ENCODE measurements around the gene ADAMTSL3. TPM values are rescaled to one million over a fixed set of nuclear protein-coding genes. Genes with fewer than 3 reads are reported as not detected.

Gene ADAMTSL3
- total RNA-seq, 3 donors from 2014 or later (not counting 1 experiment from before 2014, with no cell fraction given): 0.14 to 0.43 (median 0.25) TPM

DNA sequence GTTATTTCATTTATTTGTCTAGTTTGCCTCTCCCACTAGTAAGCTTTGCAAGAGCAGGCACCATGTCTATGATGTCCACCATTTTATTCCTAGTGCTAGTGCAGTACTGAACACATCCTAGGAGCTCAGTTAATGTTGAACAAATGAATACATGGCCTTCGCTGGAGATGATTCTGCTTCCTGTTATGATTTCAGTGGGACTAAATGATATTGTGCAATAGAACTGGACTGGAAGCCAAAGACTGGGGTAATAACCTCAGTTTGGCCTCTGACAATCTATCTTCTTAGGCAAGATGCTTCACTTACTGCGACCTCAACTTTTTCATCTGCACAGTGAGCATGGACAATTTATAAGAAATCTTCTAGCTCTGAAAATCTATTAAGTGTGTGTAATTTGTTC is 191.3 kb downstream of the ADAMTSL3 start:
- H3K36me3 ChIP-seq (ENCODE audit: control insufficient read depth, insufficient read depth, low read length): no peaks in the 10 kb centered on the region
- intact Hi-C loops (cut with micrococcal nuclease): no loop called here

DNA sequence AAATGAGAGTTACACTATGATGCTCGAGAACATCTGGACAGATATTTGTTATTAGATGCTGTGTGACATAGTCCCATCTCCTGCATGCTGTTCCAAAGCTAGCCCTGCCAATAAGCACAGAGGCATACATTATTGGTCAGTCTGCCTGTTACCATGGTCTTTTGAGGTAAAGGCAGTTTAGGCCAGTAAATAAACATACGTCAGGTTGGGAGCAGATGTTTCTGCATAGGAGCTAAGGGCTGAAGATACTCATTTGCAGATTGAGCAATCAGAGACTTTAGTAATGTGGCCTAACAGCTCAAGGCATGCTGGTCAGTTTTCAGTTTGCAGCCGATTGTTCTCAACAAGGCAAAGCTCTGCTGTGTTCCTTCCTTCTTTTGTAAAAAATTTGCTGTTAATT is 192.9 kb downstream of the ADAMTSL3 start:
- H3K27ac Mint-ChIP-seq: no peak overlapping the region

More for the DNA sequence above, 191.3 kb downstream of the ADAMTSL3 start:
- Mint-ChIP-seq H3K4me1 (no peaks in the 10 kb centered on the region), H3K27ac (no peak overlapping the region), H3K27me3 (ENCODE audit: low read depth in 2 of 2) (no peaks in the 10 kb centered on the region), H3K36me3 (no peaks in the 10 kb centered on the region), H3K9me3 (no peaks in the 10 kb centered on the region), H3K4me3 (no peak overlapping the region)
- H3K27me3 ChIP-seq (ENCODE audit: control insufficient read depth, insufficient read depth, low read length): no peaks in the 10 kb centered on the region
- WGBS (ENCODE audit: insufficient coverage): 100% methylated on average over 1 of the region's 2 CpGs
- no peak overlapping the region for H3K4me3 ChIP-seq (ENCODE audit: low read length)
- DNase-seq: no peak
- TF ChIP-seq, protein P1, sequence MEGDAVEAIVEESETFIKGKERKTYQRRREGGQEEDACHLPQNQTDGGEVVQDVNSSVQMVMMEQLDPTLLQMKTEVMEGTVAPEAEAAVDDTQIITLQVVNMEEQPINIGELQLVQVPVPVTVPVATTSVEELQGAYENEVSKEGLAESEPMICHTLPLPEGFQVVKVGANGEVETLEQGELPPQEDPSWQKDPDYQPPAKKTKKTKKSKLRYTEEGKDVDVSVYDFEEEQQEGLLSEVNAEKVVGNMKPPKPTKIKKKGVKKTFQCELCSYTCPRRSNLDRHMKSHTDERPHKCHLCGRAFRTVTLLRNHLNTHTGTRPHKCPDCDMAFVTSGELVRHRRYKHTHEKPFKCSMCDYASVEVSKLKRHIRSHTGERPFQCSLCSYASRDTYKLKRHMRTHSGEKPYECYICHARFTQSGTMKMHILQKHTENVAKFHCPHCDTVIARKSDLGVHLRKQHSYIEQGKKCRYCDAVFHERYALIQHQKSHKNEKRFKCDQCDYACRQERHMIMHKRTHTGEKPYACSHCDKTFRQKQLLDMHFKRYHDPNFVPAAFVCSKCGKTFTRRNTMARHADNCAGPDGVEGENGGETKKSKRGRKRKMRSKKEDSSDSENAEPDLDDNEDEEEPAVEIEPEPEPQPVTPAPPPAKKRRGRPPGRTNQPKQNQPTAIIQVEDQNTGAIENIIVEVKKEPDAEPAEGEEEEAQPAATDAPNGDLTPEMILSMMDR (IDR thresholded peaks at IDR 0.05): no peak
- no peak for ATAC-seq
- no peak overlapping the region for H3K27ac ChIP-seq (ENCODE audit: low read length)
- H3K4me1 ChIP-seq (ENCODE audit: control insufficient read depth, insufficient read depth, low read length): no peaks in the 10 kb centered on the region
- H3K9me3 ChIP-seq (ENCODE audit: control insufficient read depth, insufficient read depth, low read length): no peaks in the 10 kb centered on the region

DNA sequence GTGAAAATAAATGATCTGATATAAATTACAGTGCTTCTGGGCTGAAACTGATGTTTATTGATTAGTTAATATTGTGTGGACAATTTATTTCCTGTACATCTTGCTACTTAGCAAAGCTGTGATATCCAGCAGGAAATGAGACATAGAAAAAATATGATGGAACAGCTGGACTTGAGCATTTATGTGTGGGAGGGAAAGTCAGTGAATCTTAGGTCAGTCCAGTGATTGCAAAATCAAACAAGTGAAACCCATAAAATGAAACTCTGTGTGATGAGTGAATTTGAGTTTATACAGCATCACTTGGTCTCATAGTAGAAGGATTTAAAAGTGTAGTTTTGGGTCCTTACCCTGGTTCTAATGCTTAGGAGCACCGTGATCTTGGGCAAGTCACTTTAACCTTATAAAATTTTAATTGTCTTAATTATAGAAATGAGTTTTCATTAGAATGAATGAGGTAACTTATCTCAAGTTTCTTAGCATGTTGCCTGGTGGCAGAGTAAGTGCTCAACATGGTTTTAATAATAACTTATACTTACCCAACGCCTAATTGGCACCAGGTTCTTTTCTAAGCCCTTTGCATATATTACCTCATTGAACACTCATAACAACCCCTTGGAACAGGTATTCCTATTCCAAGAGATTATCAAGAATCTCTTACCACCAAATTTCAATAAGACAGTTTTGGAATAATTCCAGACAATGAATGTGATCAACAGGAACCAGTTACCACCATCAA is 194.6 kb downstream of the ADAMTSL3 start:
- Mint-ChIP-seq H3K4me3 (no peak overlapping the region), H3K27ac (no peak overlapping the region), H3K9me3 (no peaks in the 10 kb centered on the region), H3K4me1 (no peaks in the 10 kb centered on the region), H3K27me3 (ENCODE audit: low read depth in 2 of 2) (no peaks in the 10 kb centered on the region), H3K36me3 (no peaks in the 10 kb centered on the region)
- H3K27me3 ChIP-seq (ENCODE audit: control insufficient read depth, insufficient read depth, low read length): no peaks in the 10 kb centered on the region
- no peaks in the 10 kb centered on the region for H3K4me1 ChIP-seq (ENCODE audit: control insufficient read depth, insufficient read depth, low read length)
- intact Hi-C loops (cut with micrococcal nuclease): no loop called here
- ATAC-seq (no peak), DNase-seq (no peak)
- 64% methylated on average over 1 of the region's 2 CpGs for WGBS (ENCODE audit: insufficient coverage)
- no peaks in the 10 kb centered on the region for H3K9me3 ChIP-seq (ENCODE audit: control insufficient read depth, insufficient read depth, low read length)
- no peaks in the 10 kb centered on the region for H3K36me3 ChIP-seq (ENCODE audit: control insufficient read depth, insufficient read depth, low read length)
- TF ChIP-seq, protein P1 (IDR thresholded peaks at IDR 0.05): no peak
- H3K27ac ChIP-seq (ENCODE audit: low read length): no peak overlapping the region
- no peak overlapping the region for H3K4me3 ChIP-seq (ENCODE audit: low read length)

More for the DNA sequence above, 192.9 kb downstream of the ADAMTSL3 start:
- Mint-ChIP-seq H3K4me3 (no peak overlapping the region), H3K9me3 (no peaks in the 10 kb centered on the region), H3K4me1 (no peaks in the 10 kb centered on the region), H3K27me3 (ENCODE audit: low read depth in 2 of 2) (no peaks in the 10 kb centered on the region), H3K36me3 (no peaks in the 10 kb centered on the region)
- H3K36me3 ChIP-seq (ENCODE audit: control insufficient read depth, insufficient read depth, low read length): no peaks in the 10 kb centered on the region
- TF ChIP-seq, protein P1 (IDR thresholded peaks at IDR 0.05): no peak
- no peaks in the 10 kb centered on the region for H3K27me3 ChIP-seq (ENCODE audit: control insufficient read depth, insufficient read depth, low read length)
- WGBS (ENCODE audit: insufficient coverage): 85% methylated on average over 3 of the region's 3 CpGs
- H3K27ac ChIP-seq (ENCODE audit: low read length): no peak overlapping the region
- H3K4me3 ChIP-seq (ENCODE audit: low read length): no peak overlapping the region
- no peaks in the 10 kb centered on the region for H3K4me1 ChIP-seq (ENCODE audit: control insufficient read depth, insufficient read depth, low read length)
- intact Hi-C loops (cut with micrococcal nuclease): no loop called here
- no peak for DNase-seq
- no peak for ATAC-seq
- H3K9me3 ChIP-seq (ENCODE audit: control insufficient read depth, insufficient read depth, low read length): no peaks in the 10 kb centered on the region

DNA sequence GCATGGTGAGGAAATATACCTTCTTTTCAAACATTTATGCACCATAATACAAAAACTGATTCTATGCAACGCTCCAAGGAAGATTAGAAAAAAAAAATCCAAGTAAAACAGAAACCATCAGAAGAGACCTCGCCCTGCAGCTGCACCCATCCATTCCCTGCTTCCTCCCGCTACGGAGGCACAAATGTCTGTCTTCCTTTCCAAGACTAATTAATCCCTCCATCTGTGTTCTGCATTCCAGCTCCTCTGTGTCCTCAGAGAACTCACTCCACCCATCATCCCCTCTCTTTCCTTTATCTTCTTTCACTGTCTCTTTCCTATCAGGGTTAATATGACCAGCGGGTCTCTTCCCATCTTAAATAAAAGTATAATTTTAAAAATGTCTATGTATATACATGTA is 196.1 kb downstream of the ADAMTSL3 start:
- TF ChIP-seq, protein P1 (IDR thresholded peaks at IDR 0.05): no peak
- H3K9me3 Mint-ChIP-seq: no peaks in the 10 kb centered on the region
- no peaks in the 10 kb centered on the region for H3K4me1 ChIP-seq (ENCODE audit: control insufficient read depth, insufficient read depth, low read length)
- no peak overlapping the region for H3K4me3 ChIP-seq (ENCODE audit: low read length)
- H3K27me3 ChIP-seq (ENCODE audit: control insufficient read depth, insufficient read depth, low read length): no peaks in the 10 kb centered on the region
- no peak for ATAC-seq
- no peaks in the 10 kb centered on the region for H3K36me3 Mint-ChIP-seq
- no peaks in the 10 kb centered on the region for H3K36me3 ChIP-seq (ENCODE audit: control insufficient read depth, insufficient read depth, low read length)
- intact Hi-C loops (cut with micrococcal nuclease): no loop called here
- H3K9me3 ChIP-seq (ENCODE audit: control insufficient read depth, insufficient read depth, low read length): no peaks in the 10 kb centered on the region
- no peak overlapping the region for H3K27ac ChIP-seq (ENCODE audit: low read length)
- no peaks in the 10 kb centered on the region for H3K4me1 Mint-ChIP-seq
- no peak overlapping the region for H3K4me3 Mint-ChIP-seq
- 82% methylated on average over 4 of the region's 5 CpGs for WGBS (ENCODE audit: insufficient coverage)
- no peaks in the 10 kb centered on the region for H3K27me3 Mint-ChIP-seq (ENCODE audit: low read depth in 2 of 2)
- DNase-seq: no peak
- no peak overlapping the region for H3K27ac Mint-ChIP-seq
